HL-60/S4 treated with phorbol 12-myristate 13-acetate at 8.2 ng/mL for 4 days and 3 days (cell line): ENCODE data around the gene BCAM.

Experiments
- in situ Hi-C: fragments of 300-500 bp; cut with MboI; formaldehyde crosslinking; loops from 2 replicates; pipeline ENCODE4 v1.15.0; 2022; ENCODE audit warnings: low sequenced_read_pairs

Gene BCAM

DNA sequence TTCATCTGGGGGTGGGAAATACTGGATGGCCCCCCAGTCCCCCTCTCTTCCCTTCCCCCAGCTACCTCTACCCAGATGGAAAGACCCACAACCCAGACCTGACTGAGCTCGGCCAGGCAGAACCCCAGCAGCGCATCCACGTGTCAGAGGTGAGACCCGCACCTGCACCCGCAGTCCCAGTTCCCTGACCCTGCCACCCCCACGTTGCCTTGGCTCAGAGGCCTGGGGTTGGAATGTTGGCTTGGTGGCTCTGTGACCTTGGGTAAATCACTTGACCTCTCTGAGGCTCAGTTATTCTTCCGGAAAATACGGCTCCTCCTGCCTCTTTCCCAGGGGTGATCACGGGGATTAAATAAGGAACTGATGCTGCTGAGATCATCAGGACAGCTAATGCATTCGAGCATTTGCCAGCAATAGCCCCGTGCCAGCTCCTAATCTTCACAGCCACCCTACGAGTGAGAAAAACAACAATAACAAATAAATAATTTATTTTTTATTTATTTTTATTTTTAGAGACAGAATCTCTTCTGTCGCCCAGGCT is 18.9 kb upstream of the BCAM start:
- in situ Hi-C loops = no loop called here

- in situ Hi-C loops = no loop called here
These were observed 16.6 kb upstream of the BCAM start for GRCh38 chr19:44792281-44792680.

DNA sequence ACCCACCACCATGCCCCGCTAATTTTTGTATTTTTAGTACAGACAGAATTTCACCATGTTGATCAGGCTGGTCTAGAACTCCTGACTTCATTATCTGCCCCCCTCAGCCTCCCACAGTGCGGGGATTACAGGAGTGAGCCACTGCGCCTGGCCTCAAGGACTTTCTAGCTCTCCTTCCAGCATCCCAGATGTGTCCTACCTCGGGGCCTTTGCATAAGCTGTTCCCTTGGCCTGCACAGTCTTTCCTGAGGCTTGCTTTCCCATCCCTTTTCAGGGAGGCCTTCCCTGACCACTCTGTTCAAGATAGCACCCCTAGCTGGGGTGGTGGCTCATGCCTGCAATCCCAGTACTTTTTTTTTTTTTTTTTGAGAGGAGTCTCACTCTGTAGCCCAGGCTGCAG is 14.3 kb upstream of the BCAM start:
- in situ Hi-C loops = no loop called here

DNA sequence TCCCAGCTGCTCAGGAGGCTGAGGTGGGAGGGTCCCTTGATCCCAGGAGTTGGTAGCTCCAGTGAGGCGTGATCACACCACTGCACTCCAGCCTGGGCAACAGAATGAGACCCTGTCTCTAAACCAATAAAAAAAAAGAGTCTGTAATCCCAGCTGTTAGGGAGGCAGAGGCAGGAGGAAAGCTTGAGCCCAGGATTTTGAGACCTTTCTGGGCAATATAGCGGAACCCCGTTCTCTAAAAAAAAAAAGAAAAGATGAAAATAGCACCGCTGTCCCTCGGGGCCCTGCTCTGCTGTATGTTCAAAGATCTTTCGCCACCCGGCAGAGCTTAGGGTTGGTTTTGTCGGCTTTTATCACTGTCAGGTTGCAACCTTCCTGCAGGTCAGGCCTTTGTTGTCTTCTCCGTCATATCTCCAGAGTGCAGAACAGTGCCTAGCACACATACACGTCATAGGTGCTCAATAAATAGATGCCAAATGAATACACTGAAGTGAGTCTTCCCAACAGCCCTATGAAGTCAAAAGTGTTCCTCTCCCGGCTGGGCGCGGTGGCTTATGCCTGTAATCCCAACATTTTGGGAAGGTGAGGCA is 13.4 kb upstream of the BCAM start:
- in situ Hi-C loops = no loop called here

GRCh38 chr19:44796701-44797115 is 12.2 kb upstream of the BCAM start:
- in situ Hi-C loops = no loop called here

- in situ Hi-C loops = no loop called here
These were observed 9.1 kb upstream of the BCAM start for GRCh38 chr19:44799627-44800346.

DNA sequence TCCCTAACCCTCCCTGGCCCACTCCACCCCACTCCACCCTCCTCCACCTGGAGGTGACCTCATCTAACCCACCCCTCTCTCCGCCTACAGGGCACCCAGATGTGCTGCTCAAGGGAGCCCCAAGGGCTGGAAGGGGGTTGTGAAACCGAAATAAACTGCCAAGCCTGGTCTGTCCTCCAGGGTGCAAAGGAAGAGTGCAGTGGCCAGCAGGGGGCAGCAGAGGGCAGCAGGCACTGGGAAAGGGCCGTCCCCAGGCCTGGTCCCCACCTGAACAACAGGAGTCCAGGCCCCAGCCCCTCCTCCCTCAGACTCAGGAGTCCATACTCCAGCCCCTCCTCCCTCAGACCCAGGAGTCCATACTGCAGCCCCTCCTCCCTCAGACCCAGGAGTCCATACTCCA is 8.4 kb upstream of the BCAM start:
- in situ Hi-C loops = no loop called here

DNA sequence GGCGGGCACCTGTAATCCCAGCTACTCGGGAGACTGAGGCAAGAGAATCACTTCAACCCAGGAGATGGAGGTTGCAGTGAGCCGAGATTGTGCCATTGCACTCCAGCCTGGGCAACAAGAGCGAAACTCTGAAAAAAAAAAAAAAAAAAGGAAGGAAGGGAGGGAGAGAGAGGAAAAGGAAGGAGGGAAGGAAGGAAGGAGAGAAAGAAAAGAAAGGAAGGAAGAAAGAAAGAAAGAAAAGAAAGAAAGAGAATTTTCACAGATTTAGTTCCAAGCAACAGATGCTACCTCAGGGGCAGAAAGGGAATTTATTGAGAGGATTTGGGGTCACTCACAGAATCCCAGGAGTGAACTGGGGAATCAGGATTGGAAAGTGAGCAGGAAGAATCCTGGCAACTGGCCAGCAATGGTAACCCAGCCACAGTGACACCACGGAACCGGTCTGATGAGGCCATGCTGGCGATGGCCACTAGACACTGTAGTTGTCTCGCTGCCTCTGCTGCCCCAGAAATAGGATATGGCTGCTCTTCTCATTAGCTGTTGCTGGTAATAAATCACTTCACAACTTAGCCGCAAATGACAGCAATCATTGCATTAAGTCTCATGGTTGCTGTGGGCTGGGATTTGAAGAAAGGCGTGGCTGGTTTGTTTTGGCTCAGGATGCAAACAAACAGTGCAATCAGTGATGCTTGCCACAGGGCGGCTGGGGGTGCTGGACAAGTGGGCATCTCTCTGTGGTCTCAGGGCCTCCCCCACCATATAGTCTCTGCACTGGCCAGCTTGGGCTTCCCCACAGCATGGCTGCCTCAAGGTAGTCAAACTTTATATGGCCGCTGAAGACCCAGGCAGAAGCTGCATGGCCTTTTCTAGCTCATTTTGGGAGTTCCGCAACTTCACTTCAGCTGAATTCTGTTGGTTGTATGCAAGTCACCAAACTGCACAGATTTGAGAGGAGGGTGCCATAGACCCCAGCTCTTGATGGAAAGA is 5.2 kb upstream of the BCAM start:
- in situ Hi-C loops = no loop called here

GRCh38 chr19:44806291-44806690 is 2.6 kb upstream of the BCAM start:
- in situ Hi-C loops = no loop called here

GRCh38 chr19:44807162-44807561 is 1.7 kb upstream of the BCAM start:
- in situ Hi-C loops = no loop called here

- in situ Hi-C loops = no loop called here
These were observed 1.0 kb upstream of the BCAM start for GRCh38 chr19:44807652-44808462.

DNA sequence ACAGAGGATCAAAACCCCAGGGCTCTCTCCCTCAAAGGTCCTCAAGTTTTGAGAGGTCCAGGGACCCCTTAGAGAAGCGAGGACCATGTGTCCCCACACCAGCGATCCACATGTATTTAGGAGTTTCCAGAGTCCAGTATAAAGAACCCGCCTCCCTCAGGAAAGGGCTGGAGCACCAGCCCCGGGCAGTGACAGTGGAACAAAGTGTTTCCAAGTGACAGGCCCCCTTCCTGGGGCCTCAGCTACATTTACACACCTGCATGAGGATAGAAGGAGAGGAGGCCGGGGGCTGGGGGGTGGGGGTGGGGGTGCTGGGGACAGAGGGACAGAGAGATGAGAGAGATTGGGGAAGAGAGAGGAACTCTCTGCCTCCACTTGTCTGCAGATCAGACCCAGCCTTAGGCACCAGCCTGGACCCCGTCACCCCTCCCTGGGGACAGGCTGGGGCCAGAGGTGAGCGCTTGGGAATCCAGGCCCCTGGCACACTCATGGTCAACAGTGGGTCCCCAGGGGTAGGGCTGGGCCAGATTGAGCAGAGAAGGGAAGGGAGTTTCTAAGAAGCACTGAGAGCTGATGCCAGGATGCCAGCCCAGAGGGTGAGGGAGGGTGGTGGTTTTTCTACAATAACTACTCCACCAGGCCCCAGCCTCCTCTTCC is 802 bp downstream of the BCAM start:
- in situ Hi-C loops = no loop called here

DNA sequence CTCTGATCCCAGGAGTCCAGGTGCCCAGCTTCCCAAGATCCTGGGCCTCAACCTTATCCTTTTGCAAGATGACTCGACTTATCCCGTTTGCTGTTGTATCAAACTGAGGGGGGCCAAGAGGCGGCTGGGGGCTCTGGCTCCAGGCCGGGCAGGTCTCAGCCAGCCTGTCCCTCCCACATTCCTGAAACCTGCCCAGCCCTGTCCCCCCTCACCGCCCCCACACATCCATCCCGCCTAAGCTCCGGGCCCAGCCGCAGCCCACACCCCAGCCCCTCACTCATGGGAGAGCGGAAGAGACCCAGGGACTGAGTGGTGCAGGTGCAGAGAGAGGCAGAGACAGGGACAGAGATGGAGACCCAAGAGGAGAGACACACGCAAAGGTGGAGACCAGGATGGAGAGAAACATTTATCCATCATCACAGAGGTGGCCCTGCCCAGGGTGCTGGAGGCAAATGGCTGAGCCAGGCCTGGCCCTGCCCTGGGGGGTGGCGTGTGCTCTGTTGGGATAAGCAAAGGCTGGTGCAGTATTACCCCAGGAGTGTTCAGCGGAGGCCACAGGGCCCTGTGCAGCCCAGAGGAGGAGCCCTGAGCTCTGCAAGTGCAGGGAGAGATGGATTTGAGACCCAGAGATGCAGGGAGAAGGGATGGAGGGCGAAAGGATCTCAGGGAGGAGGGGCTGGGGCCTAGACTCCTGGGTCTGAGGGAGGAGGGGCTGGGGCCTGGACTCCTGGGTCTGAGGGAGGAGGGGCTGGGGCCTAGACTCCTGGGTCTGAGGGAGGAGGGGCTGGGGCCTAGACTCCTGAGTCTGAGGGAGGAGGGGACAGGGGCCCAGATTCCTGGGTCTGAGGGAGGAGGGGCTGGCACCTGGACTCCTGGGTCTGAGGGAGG is 1.6 kb downstream of the BCAM start:
- in situ Hi-C loops = no loop called here

DNA sequence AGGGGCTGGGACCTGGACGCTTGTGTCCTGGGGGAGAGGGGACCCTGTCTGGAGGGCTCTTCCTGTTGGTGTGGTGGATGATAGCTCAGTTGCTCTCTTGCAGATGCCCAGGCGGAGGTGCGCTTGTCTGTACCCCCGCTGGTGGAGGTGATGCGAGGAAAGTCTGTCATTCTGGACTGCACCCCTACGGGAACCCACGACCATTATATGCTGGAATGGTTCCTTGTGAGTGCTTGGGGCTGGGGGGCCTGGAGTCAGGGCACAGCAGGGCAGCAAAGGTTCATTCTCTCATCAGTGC is 2.2 kb downstream of the BCAM start:
- in situ Hi-C loops = no loop called here

DNA sequence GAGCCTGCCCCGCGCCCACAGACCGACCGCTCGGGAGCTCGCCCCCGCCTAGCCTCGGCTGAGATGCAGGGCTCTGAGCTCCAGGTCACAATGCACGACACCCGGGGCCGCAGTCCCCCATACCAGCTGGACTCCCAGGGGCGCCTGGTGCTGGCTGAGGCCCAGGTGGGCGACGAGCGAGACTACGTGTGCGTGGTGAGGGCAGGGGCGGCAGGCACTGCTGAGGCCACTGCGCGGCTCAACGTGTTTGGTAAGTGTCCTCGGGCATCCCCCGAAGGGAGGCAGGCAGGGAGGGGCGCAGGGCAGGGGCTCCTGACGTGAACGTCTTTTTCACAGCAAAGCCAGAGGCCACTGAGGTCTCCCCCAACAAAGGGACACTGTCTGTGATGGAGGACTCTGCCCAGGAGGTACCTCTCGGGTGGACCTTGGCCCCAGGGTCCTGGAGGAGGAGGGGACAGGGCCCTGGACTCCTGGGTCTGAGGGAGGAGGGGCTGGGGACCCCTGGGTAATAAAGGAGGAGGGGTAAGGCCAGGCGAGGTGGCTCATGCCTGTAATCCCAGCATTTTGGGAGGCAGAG is 3.3 kb downstream of the BCAM start:
- in situ Hi-C loops = no loop called here

GRCh38 chr19:44813070-44813840 is 4.4 kb downstream of the BCAM start:
- in situ Hi-C loops = no loop called here

- in situ Hi-C loops = no loop called here
These were observed 5.1 kb downstream of the BCAM start for GRCh38 chr19:44813841-44814470.

DNA sequence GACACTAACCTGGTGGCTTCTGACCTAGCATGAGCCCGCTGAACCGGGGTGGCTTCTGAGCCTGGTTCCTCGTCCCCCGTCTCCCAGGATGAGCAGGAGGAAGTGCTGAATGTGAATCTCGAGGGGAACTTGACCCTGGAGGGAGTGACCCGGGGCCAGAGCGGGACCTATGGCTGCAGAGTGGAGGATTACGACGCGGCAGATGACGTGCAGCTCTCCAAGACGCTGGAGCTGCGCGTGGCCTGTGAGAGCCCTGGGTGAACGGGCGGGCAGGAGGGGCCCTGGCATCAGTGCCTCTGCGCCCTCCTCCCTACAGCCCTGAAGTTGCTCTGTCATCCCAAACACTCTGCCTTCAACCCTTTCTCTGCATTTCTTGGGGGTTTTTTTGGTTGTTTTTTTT is 5.6 kb downstream of the BCAM start:
- in situ Hi-C loops = no loop called here
